RPMI8226 (cell line): ENCODE measurements around the gene RESF1.
"Not testable (repeated sequence)": the region's sequence is repeated elsewhere in the genome, so short reads cannot be mapped to it uniquely, and the experiment has no call there.

Experiments used
- DNase-seq: peaks from one replicate; pipeline ENCODE4 v3.0.0-alpha.2; 2015

Gene RESF1

GRCh38 chr12:31959161-31959700 is at the start of gene RESF1:
Gene RESF1, plus strand, starts transcription at chr12:31959415. Its CDS starts 21,541 bp downstream, at chr12:31980956.
- DNase-seq: peak; percentile 93

- no peak for DNase-seq
These were observed 44.3 kb upstream of the RESF1 start for GRCh38 chr12:31914927-31915326.

GRCh38 chr12:31915446-31915845 is 43.8 kb upstream of the RESF1 start:
- no peak for DNase-seq

GRCh38 chr12:31922341-31923062 is 36.7 kb upstream of the RESF1 start:
- DNase-seq: no peak

GRCh38 chr12:31923063-31923412 is 36.2 kb upstream of the RESF1 start:
- DNase-seq: no peak

- DNase-seq: no peak
These were observed 30.8 kb upstream of the RESF1 start for GRCh38 chr12:31928246-31929026.

- no peak for DNase-seq
These were observed 30.1 kb upstream of the RESF1 start for GRCh38 chr12:31929027-31929526.

- DNase-seq: no peak
These were observed 27.2 kb upstream of the RESF1 start for GRCh38 chr12:31931796-31932715.

GRCh38 chr12:31944299-31944698 is 14.9 kb upstream of the RESF1 start:
- no peak for DNase-seq

GRCh38 chr12:31947971-31948370 is 11.2 kb upstream of the RESF1 start:
- DNase-seq: no peak

- not testable (repeated sequence) for DNase-seq
These were observed 10.4 kb upstream of the RESF1 start for GRCh38 chr12:31948697-31949359.

GRCh38 chr12:31950088-31950487 is 9.1 kb upstream of the RESF1 start:
- no peak for DNase-seq

GRCh38 chr12:31950492-31950891 is 8.7 kb upstream of the RESF1 start:
- DNase-seq: no peak

- DNase-seq: no peak
These were observed 8.2 kb upstream of the RESF1 start for GRCh38 chr12:31951008-31951407.

GRCh38 chr12:31951939-31952338 is 7.3 kb upstream of the RESF1 start:
- no peak for DNase-seq

- DNase-seq: no peak
These were observed 6.8 kb upstream of the RESF1 start for GRCh38 chr12:31952418-31952817.

- DNase-seq: no peak
These were observed 4.0 kb upstream of the RESF1 start for GRCh38 chr12:31954925-31955858.

- DNase-seq: no peak
These were observed 550 bp upstream of the RESF1 start for GRCh38 chr12:31958569-31959160.

GRCh38 chr12:31959701-31960391 is 631 bp downstream of the RESF1 start:
- DNase-seq: peak; percentile 78

- no peak for DNase-seq
These were observed 1.9 kb downstream of the RESF1 start for GRCh38 chr12:31961137-31961536.
